HG02885 (cell line): ENCODE measurements around the gene AFAP1.

ENCODE experiments used
- ATAC-seq: cut with Tn5 transposase; IDR thresholded peaks from one replicate; pipeline ENCODE4 v1.9.1; 2021; ENCODE audit warnings: mild to moderate bottlenecking; ENCODE audit not compliant: unreplicated experiment, poor library complexity

Gene AFAP1

GRCh38 chr4:7798178-7798995, 141.3 kb downstream of the AFAP1 start:
- ATAC-seq: no peak

DNA sequence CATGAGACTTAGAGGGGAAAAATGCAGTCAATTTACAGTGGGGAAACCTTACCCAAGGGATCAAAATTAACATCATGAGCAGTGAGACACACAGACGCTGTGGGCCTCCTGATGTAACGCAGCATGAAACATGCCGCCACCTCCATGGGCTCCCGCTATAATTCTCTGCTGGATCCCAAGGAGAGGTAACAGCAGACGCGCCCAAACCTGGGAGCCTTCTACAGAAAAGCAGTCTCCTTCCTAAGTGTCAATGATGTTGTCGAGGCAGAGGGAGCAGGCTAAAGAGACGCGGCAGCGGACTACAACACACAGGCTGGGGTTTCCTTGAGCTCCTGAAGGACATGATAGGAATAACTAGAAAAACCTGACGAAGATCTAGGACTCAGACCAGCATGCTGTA, 142.3 kb downstream of the AFAP1 start:
- ATAC-seq: no peak

DNA sequence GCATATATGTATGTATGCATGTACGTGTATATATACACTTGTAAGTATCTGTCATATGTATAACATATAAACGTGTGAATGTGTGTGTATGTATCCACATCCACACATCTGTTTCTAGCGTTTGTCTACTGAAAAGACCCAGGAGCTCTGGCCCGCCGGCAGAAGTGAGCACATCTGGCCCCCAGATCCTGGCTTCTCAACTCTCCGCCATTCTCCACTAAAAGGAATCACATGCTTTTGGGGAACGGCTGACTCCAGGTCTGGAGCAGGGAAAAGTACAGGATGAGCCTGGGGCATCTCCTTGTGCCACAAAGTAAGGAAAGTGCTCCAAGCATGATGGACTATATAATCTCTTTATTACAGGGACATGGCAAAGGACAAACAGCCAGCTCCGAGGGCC, 143.7 kb downstream of the AFAP1 start:
- no peak for ATAC-seq

- no peak for ATAC-seq
Measured at GRCh38 chr4:7793186-7793585, 146.5 kb downstream of the AFAP1 start.

DNA sequence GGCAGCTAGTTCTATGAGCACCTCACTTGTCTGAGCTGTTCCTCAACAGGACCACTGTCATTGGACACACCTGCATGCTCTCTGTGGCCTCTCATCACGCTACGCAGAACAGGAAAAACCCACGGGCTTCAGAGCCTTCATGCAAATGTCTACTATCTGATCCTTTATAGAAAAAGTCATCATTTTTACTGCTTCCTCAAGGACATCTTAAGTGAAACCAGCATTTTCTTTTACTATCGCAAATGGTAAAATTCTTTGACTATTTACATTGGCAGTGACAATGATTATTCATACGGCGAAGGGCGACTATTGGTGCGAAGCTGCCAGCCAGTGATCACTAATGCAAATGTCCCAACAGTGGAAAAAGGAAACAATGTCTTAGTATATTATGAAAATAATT, 147.0 kb downstream of the AFAP1 start:
- peak; percentile 90 for ATAC-seq

DNA sequence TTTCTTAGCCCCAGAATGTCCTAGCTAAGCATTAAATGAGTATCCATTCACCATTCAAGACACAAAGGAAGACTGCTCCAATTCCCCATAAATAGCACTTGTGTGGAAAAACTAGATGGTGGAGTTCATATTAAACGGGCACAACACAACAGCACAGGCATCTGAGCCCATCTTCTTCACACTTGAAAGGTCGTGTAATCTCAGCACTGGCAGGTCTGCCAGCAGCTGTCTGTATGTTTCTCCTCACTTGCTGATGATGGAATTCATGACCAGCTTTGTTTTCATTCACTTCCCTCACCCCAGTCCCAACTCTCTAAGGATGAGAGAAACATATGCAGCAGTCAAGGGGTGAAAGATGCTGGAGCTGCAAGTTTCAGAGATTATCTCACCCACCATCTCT, 148.7 kb downstream of the AFAP1 start:
- no peak for ATAC-seq

GRCh38 chr4:7790023-7790422, 149.6 kb downstream of the AFAP1 start:
- no peak for ATAC-seq

DNA sequence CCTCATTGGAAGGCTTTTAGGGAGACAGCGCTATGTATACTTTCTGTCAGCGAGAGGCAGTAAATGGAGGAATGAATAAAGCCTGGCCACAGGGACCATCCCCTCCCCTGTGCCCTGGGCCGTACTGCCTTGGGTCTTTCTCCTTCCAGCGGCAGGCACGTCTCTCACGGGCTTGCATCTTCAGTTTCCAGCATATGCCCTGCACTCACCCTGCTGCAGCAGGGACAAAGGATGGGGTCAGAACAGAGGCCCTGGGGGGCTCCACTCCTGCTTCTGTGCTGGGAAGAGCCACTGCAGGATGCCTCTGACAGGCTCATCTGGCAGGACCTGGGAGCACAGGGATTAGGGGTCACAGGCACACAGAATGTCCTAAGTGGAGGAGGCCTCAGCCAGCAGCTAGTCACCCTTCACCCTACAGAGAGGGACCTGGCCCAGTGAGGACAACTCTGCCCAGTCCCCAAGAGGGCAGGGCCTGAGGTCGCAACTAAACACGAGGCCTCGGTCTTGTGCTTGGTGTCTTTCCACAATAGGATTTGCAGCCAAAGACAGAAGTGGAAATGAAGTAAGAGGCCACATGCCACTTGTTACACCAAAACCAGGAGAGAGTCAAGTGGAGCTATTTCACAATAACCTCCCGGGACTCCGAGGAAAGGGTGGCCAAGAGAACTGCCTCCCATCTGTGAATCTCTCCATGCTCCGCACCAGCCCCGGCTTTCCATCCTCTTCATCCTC, 150.8 kb downstream of the AFAP1 start:
- ATAC-seq: no peak

DNA sequence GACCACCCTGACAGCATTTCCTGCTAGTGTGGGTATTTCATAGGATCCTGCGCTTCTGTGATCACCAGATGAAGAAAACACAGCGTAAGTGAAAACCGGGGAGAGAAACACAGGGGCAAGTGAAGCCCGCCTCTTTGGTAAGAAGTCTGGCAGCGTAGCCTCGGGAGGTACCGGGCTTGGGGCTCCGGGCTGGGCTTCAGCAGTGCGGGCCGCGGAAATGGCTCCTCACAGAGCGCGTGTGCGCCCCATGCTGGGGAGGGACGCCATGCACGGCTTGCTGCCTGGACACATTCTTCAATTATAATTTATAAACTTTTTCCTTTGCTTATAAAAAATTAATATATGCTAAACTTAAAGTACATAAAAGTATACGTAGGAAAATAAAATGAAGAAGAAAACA, 151.5 kb downstream of the AFAP1 start:
- no peak for ATAC-seq

GRCh38 chr4:7787681-7788141, 151.9 kb downstream of the AFAP1 start:
- ATAC-seq: no peak

DNA sequence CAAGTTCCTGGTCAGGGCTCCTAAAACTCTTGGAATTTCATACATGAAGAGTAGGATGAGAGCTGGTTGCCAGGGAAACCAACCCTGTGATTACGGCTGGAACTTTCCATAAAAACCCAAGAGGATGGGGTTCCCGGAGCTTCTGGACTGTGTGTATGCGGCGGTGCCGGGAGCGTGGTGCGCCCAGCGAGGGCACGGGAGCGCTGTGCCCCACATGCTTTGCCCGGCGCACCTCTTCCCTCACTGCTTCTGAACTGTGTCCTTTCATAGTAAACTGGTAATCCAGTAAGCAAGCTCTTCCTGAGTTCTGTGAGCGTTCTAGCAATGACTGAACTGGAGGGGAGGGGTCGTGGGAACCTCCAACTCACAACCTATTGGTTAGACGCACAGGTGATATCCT, 152.6 kb downstream of the AFAP1 start:
- ATAC-seq: no peak

DNA sequence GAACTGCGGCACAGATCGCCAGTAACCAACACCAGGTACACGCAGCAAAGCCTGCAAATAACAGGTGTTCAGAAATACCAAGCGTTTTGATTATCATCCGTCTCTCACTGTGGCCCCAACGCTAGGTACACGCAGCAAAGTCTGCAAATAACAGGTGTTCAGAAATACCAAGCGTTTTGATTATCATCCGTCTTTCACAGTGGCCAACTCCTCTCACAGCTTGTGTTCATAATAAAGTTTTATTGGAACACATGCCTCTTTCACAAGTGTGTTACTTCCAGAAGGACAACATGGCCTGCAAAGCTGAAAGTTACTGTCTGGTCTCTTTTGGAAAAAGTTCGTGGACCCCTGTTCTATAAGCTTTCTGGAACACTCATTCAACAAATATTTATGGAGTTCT, 153.1 kb downstream of the AFAP1 start:
- no peak for ATAC-seq

- ATAC-seq: no peak
Measured at GRCh38 chr4:7786040-7786439, 153.6 kb downstream of the AFAP1 start.

DNA sequence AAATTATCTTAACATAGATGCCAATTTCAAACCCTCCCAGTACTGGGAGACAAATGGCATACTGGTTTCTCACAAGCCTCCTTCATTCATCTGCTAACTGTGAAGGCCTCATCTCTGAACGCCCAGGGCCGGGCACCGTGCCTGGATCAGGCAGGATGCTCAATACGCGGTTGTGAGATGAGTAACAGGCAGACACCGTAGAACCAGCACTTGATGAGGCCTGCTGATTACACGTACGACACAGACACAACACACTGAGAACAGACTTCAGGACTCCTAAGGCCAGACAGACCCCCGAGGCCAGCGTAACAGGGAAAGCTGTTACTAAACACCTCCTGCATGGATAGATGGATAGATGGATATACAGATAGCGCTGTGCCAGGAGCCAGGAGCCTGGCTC, 154.6 kb downstream of the AFAP1 start:
- no peak for ATAC-seq

DNA sequence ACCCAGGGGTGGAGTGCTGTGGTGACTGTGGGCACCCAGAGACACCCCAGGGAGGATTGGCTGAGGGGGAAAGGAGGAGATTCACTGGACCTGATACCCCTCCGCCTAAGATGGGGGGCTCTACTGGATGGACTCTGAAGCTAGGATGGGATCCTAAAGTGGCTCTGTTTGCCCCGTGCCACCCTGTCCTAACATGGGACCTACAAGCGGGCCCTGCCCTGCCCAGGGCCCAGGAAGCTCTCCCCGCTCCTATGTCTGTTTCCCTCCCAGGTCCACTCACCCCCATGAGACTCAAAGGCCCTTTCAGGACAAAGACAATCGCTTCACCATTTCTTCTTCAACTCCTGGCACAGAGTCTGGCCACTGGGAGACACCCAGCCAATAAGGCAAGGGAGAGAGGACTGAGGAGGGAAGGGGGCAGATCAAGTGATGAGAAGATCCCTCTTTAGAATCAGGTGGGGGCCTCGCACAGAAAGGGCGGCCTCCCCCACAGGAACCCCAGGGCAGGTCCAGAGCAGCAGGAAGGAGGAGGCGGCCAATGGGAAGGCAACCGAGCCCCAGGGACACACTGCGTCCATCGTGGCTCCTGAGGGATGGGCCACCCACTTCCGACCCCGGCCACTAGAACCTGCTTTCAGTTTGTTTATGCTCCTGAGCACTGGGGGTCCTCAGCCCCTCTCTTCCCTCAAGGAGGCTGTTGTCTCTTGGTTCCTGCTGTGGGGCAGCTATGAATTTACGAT, 155.4 kb downstream of the AFAP1 start:
- no peak for ATAC-seq

- no peak for ATAC-seq
Measured at GRCh38 chr4:7783541-7783940, 156.1 kb downstream of the AFAP1 start.

DNA sequence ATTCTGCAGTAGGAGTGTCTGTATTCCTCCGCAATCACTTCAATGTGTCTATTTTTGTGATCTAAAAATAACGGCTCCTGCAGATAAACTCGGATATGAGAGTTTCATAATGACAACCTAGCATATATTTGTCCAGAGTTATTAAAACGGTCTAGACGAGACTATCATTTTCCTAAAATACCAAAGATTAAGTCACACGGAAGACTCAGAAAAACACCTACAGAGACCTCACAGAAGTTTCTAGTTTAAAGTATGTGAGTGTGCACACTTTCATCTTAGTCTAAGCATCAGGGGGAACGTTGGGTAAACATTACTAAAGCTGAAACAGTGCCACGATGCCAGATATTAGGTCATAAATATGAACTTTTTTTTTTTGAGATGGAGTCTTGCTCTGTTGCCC, 156.9 kb downstream of the AFAP1 start:
- ATAC-seq: no peak

GRCh38 chr4:7781993-7782392, 157.7 kb downstream of the AFAP1 start:
- no peak for ATAC-seq

- no peak for ATAC-seq
Measured at GRCh38 chr4:7781366-7781765, 158.3 kb downstream of the AFAP1 start.

DNA sequence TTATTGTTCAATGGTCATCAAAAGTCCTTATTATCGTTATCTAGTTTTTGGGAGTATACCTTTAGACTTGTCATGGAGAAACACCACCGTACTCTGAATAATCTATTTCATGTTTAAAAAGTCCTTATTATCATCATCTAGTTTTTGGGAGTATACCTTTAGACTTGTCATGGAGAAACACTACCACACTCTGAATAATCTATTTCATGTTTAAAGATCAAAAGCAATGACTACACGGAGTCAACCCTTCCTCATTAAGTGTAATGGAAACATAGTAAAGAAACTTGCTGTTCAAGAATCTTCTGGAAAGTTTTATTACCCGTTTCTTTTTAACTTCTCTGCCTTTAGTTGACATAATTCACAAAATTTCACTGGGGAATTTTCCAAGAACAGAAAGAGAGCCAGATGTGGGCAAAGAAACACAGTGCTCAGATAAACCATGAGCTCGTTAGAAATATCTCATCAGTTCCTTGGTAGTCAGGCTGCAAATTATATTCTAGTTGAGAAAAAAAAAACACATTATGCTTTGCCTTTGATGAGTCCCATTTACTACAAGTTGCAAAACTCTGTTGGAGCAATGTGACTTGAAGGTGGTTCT, 158.8 kb downstream of the AFAP1 start:
- ATAC-seq: no peak

GRCh38 chr4:7779432-7779768, 160.3 kb downstream of the AFAP1 start:
- ATAC-seq: no peak
